ENCODE results near the gene CRELD1.

Gene CRELD1

DNA sequence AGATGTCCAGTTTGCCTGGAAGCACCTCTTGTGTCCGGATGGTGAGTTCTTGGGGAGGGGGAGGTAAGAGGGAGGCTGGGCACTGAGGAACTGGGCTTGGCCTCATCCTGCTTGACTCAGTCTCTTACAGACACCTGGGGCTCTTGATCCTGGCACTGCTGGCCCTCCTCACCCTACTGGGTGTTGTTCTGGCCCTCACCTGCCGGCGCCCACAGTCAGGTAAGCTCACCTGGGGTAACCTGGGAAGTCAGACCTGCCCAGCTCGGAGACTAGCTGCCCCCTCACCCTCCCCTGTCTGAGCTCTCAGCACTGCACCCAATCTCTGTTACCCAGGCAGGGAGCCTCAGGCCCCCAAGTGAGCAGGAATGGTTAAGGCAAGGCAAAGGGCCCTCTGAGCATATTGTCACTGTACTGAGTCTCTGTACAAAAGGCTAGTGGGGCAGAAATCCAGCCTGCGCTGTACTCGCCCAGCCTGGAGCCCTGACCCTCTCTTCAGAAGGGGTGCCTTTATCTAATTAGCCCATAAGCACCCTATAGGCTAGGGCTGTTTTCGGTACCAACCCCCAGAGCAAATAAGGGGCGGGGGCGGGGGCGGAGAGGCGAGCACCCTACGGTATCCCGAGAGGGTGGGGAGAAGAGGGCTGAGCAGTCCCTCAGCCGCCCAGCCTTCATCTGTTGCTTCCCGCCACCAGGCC lies 18.9 kb upstream of the CRELD1 start:
- peaks cover 20% of the 10 kb centered on the region for H3K4me1 Mint-ChIP-seq
- no peak overlapping the region for H3K4me3 Mint-ChIP-seq
- no peaks in the 10 kb centered on the region for H3K36me3 Mint-ChIP-seq (ENCODE audit: low read depth)
- peaks cover 5% of the 10 kb centered on the region for H3K27me3 Mint-ChIP-seq
- H3K27ac Mint-ChIP-seq, result no peak overlapping the region
- ATAC-seq, result no peak
- no peaks in the 10 kb centered on the region for H3K9me3 Mint-ChIP-seq
- DNase-seq, result no peak

DNA sequence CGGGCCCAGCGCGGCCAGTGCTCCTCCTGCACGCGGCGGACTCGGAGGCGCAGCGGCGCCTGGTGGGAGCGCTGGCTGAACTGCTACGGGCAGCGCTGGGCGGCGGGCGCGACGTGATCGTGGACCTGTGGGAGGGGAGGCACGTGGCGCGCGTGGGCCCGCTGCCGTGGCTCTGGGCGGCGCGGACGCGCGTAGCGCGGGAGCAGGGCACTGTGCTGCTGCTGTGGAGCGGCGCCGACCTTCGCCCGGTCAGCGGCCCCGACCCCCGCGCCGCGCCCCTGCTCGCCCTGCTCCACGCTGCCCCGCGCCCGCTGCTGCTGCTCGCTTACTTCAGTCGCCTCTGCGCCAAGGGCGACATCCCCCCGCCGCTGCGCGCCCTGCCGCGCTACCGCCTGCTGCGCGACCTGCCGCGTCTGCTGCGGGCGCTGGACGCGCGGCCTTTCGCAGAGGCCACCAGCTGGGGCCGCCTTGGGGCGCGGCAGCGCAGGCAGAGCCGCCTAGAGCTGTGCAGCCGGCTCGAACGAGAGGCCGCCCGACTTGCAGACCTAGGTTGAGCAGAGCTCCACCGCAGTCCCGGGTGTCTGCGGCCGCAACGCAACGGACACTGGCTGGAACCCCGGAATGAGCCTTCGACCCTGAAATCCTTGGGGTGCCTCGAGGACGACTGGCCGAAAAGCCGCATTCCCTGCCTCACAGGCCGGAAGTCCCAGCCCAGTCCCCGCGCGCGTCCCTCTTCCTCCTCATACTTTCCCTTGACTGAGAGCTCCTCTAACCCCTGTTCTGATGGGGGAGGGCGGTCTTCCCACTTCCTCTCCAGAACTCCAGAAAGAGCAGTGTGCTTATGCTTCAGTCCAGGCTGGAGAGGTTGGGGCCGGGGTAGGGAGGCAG lies 18.1 kb upstream of the CRELD1 start:
- no peaks in the 10 kb centered on the region for H3K36me3 Mint-ChIP-seq (ENCODE audit: low read depth)
- H3K4me1 Mint-ChIP-seq, result peaks cover 19% of the 10 kb centered on the region
- H3K9me3 Mint-ChIP-seq, result no peaks in the 10 kb centered on the region
- peak overlapping the region; percentile 68 for H3K4me3 Mint-ChIP-seq
- DNase-seq, result peak; percentile 47
- peak overlapping the region; percentile 59 for H3K27ac Mint-ChIP-seq
- peaks cover 3% of the 10 kb centered on the region for H3K27me3 Mint-ChIP-seq
- ATAC-seq, result peak; percentile 55

DNA sequence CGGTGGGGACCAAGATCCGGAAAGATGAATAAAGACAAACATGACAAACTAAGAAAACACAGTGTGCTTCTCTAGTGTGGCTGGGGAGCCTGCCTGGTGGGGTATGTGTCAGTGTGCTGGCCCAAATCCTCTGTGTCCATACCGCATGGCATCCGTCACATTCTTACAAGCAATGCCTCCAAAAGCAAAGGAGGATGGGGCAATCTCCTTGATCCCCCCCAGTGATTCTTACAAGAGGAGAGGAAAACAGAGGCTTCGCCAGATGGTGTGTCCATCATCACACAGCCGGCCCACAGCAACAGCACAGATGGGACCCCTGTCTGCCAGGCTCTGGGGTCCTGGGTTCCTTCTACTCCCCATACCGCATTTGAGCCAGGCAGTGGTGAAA lies 17.3 kb upstream of the CRELD1 start:
- DNase-seq (no peak), ATAC-seq (no peak)
- Mint-ChIP-seq H3K4me1 (peaks cover 19% of the 10 kb centered on the region), H3K36me3 (ENCODE audit: low read depth) (no peaks in the 10 kb centered on the region), H3K27me3 (peaks cover 3% of the 10 kb centered on the region), H3K27ac (peak overlapping the region; percentile 18), H3K9me3 (no peaks in the 10 kb centered on the region), H3K4me3 (peak overlapping the region; percentile 38)

DNA sequence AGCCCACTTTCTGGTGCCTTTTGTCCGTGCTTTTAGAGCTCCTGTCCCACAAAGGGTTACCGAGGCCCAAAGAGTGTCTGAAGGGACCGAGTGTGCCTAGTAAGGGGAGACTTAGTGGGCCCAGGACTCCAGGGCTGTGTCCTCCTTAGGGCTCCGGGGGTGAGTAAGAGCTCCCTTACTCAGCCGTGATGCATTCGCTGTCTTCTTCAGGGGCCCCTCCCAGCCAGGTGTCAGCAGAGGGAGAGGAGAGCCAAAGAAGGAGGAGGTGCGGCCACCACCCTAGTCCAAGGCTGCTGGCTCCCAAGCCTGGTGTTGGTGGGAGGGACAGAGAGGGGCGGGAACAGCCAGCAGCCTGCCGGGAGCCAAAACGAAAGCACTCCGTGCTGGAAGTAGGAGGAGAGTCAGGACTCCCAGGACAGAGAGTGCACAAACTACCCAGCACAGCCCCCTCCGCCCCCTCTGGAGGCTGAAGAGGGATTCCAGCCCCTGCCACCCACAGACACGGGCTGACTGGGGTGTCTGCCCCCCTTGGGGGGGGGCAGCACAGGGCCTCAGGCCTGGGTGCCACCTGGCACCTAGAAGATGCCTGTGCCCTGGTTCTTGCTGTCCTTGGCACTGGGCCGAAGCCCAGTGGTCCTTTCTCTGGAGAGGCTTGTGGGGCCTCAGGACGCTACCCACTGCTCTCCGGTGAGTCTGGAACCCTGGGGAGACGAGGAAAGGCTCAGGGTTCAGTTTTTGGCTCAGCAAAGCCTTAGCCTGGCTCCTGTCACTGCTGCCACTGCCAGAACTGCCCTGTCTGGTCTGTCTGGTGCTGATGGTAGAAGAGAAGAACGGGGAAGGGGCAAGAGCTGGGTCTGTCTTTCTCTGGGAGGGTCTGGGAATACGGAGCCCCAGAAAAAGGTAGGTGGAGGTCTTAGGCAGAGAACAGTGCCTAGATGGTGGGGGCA lies 16.6 kb upstream of the CRELD1 start, which contains the start of gene IL17RC:
TSS of gene IL17RC (plus strand) at position 365 of the 947 bp plus-strand sequence. CDS start at position 583, 218 bp downstream.
- Mint-ChIP-seq H3K27me3 (peaks cover 3% of the 10 kb centered on the region), H3K4me3 (peak within 1 kb of the TSS; percentile 68), H3K9me3 (no peaks in the 10 kb centered on the region), H3K27ac (peak within 1 kb of the TSS; percentile 59), H3K36me3 (ENCODE audit: low read depth) (no peaks in the 10 kb centered on the region), H3K4me1 (peaks cover 18% of the 10 kb centered on the region)
- peak; percentile 53 for DNase-seq
- peak; percentile 76 for ATAC-seq

DNA sequence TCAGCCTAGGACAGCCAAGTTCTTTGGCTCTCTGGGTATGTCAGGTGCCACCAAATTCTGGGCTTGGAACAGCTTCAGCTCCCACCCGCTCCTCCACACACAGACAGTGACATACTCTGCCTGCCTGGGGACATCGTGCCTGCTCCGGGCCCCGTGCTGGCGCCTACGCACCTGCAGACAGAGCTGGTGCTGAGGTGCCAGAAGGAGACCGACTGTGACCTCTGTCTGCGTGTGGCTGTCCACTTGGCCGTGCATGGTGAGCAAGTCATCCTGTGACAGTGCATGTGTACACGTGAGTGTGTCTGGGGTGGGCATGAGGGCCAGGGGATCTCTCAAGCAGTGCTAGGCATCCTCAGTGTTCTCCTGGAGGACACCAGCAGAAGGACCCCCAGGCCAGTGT lies 15.8 kb upstream of the CRELD1 start:
- H3K4me3 Mint-ChIP-seq, result no peak overlapping the region
- DNase-seq (no peak), ATAC-seq (no peak)
- peaks cover 12% of the 10 kb centered on the region for H3K4me1 Mint-ChIP-seq
- H3K9me3 Mint-ChIP-seq, result no peaks in the 10 kb centered on the region
- H3K27me3 Mint-ChIP-seq, result peaks cover 3% of the 10 kb centered on the region
- no peak overlapping the region for H3K27ac Mint-ChIP-seq
- H3K36me3 Mint-ChIP-seq (ENCODE audit: low read depth), result no peaks in the 10 kb centered on the region

DNA sequence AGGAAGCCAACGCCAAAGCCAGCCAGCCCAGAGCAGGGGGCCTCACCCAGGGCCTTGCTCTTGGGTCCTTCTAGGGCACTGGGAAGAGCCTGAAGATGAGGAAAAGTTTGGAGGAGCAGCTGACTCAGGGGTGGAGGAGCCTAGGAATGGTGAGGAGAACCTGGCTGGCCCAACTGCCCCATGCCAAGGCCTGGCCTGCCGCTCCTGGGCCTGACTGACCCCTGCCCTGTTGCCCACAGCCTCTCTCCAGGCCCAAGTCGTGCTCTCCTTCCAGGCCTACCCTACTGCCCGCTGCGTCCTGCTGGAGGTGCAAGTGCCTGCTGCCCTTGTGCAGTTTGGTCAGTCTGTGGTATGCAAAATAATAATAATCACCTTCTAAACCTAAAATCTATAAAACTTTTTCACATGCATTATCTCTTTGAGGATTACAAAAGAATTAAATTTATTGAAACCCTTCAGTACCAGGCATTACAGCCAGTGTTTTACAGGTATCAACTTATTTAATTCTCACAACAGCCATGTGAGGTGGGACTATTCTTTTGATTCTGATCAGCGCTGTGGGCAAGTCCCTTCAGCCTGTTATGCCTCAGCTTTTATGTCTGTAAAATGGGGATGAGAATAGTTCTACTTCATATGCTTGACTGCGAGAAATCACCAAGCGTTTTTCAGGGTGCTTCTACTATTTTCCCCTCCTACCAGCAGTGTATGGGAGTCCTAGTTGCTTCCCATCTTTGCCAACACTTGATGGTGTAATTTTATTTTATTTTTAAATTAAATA lies 15.2 kb upstream of the CRELD1 start:
- DNase-seq (no peak), ATAC-seq (no peak)
- Mint-ChIP-seq H3K4me3 (no peak overlapping the region), H3K36me3 (ENCODE audit: low read depth) (no peaks in the 10 kb centered on the region), H3K27me3 (peaks cover 2% of the 10 kb centered on the region), H3K4me1 (peaks cover 12% of the 10 kb centered on the region), H3K9me3 (no peaks in the 10 kb centered on the region), H3K27ac (no peak overlapping the region)

DNA sequence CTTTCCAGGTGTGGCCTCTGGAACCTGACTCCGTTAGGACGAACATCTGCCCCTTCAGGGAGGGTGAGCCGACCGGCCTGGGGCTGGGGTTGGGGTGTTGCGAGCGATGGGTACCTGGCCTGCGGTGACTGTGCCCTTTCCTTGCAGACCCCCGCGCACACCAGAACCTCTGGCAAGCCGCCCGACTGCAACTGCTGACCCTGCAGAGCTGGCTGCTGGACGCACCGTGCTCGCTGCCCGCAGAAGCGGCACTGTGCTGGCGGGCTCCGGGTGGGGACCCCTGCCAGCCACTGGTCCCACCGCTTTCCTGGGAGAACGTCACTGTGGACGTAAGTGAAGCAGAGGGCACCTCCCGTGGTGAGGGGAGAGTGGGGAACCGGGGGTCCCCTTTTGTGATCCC lies 5.5 kb upstream of the CRELD1 start:
- peaks cover 2% of the 10 kb centered on the region for H3K27me3 Mint-ChIP-seq
- H3K27ac Mint-ChIP-seq, result no peak overlapping the region
- peaks cover 12% of the 10 kb centered on the region for H3K4me1 Mint-ChIP-seq
- no peaks in the 10 kb centered on the region for H3K36me3 Mint-ChIP-seq (ENCODE audit: low read depth)
- DNase-seq, result no peak
- H3K4me3 Mint-ChIP-seq, result no peak overlapping the region
- no peaks in the 10 kb centered on the region for H3K9me3 Mint-ChIP-seq
- no peak for ATAC-seq

DNA sequence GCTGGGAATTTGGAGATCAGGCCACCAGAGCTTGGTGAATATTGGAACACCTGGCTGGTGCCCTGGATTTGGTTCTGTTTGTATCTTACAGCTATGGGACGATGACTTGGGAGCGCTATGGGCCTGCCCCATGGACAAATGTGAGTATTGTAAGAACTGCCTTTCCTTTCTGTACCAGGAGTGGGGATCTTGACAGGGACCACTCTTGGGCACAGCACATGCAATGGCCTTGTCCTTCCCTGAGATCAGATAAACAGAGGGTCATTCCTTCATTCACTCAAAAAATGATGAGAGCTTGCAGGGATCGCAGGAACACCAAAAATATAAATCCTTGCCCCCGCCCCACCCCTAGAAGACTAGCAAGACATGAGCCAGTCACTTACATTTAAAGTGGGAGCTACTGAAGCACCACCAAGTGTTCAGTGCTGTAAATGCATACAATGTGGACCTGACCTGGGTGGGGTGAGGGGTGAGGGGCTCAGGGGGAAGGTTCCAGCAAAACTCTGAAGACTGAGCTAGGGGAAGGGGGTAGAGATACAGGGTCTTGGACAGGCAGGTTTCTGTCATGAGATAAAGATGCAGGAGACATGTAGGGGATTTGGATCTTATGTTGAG lies 2.7 kb upstream of the CRELD1 start:
- DNase-seq (no peak), ATAC-seq (no peak)
- Mint-ChIP-seq H3K36me3 (ENCODE audit: low read depth) (peaks cover 7% of the 10 kb centered on the region), H3K4me3 (no peak overlapping the region), H3K27ac (no peak overlapping the region), H3K27me3 (no peaks in the 10 kb centered on the region), H3K4me1 (peaks cover 35% of the 10 kb centered on the region), H3K9me3 (no peaks in the 10 kb centered on the region)

DNA sequence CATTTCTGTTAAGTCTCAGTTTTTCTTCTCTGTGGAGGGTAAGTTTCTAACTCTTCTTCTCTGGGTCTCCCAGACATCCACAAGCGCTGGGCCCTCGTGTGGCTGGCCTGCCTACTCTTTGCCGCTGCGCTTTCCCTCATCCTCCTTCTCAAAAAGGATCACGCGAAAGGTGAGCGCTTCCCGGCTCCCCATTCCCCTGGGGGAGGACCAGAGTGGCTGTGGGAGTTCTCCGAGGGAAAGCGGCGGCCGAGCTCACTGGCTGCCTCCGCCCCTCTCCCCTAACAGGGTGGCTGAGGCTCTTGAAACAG lies 1.1 kb upstream of the CRELD1 start:
- Mint-ChIP-seq H3K36me3 (ENCODE audit: low read depth) (peaks cover 7% of the 10 kb centered on the region), H3K4me1 (peaks cover 35% of the 10 kb centered on the region), H3K27me3 (no peaks in the 10 kb centered on the region), H3K9me3 (no peaks in the 10 kb centered on the region), H3K27ac (peak overlapping the region; percentile 91), H3K4me3 (peak overlapping the region; percentile 89)
- DNase-seq (no peak), ATAC-seq (no peak)

DNA sequence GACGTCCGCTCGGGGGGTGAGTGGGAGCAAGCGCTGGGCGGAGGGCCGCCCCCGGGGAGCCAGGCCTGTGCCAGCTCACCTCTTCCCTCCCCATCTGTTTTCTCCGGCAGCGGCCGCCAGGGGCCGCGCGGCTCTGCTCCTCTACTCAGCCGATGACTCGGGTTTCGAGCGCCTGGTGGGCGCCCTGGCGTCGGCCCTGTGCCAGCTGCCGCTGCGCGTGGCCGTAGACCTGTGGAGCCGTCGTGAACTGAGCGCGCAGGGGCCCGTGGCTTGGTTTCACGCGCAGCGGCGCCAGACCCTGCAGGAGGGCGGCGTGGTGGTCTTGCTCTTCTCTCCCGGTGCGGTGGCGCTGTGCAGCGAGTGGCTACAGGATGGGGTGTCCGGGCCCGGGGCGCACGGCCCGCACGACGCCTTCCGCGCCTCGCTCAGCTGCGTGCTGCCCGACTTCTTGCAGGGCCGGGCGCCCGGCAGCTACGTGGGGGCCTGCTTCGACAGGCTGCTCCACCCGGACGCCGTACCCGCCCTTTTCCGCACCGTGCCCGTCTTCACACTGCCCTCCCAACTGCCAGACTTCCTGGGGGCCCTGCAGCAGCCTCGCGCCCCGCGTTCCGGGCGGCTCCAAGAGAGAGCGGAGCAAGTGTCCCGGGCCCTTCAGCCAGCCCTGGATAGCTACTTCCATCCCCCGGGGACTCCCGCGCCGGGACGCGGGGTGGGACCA lies 632 bp upstream of the CRELD1 start:
- peak overlapping the region; percentile 91 for H3K27ac Mint-ChIP-seq
- DNase-seq (peak; percentile 90), ATAC-seq (peak; percentile 88)
- H3K9me3 Mint-ChIP-seq, result no peaks in the 10 kb centered on the region
- peaks cover 7% of the 10 kb centered on the region for H3K36me3 Mint-ChIP-seq (ENCODE audit: low read depth)
- peaks cover 35% of the 10 kb centered on the region for H3K4me1 Mint-ChIP-seq
- H3K27me3 Mint-ChIP-seq, result no peaks in the 10 kb centered on the region
- peak overlapping the region; percentile 89 for H3K4me3 Mint-ChIP-seq

DNA sequence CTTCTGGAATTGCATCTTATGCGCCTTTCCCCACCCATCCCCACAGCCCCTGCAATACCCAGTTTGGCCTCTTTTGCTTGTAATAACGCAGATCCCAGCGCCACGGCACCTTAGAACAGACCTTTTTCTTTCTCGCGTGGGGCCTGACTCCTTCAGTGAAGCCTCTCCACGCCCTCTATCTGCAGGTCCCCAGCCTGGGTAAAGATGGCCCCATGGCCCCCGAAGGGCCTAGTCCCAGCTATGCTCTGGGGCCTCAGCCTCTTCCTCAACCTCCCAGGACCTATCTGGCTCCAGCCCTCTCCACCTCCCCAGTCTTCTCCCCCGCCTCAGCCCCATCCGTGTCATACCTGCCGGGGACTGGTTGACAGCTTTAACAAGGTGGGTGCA lies 594 bp downstream of the CRELD1 start:
- H3K36me3 Mint-ChIP-seq (ENCODE audit: low read depth), result peaks cover 7% of the 10 kb centered on the region
- ATAC-seq (no peak), DNase-seq (no peak)
- H3K4me1 Mint-ChIP-seq, result peaks cover 35% of the 10 kb centered on the region
- peak overlapping the region; percentile 91 for H3K27ac Mint-ChIP-seq
- peak overlapping the region; percentile 89 for H3K4me3 Mint-ChIP-seq
- H3K9me3 Mint-ChIP-seq, result no peaks in the 10 kb centered on the region
- H3K27me3 Mint-ChIP-seq, result no peaks in the 10 kb centered on the region

DNA sequence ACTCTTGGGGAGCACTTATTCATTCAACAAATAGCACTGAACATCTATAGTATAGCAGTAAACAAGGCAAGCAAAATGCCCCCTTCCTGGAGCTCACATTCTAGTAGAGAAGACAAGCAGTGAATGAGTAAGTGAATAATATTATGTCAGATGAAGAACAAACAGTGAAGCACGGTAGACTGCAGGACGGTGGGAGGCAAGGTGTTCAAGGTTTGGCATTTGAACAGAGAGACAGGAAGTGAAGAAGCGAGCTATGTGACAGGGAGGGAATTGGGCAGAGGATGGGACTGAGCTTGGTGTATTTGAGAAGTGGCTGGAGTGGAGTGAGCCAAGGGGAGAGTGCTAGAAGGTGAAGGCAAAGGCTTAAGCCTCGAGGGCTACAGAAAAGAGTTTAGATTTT lies 1.4 kb downstream of the CRELD1 start:
- peak overlapping the region; percentile 48 for H3K27ac Mint-ChIP-seq
- no peaks in the 10 kb centered on the region for H3K9me3 Mint-ChIP-seq
- no peaks in the 10 kb centered on the region for H3K27me3 Mint-ChIP-seq
- H3K4me3 Mint-ChIP-seq, result peak overlapping the region; percentile 89
- H3K4me1 Mint-ChIP-seq, result peaks cover 35% of the 10 kb centered on the region
- peaks cover 7% of the 10 kb centered on the region for H3K36me3 Mint-ChIP-seq (ENCODE audit: low read depth)
- ATAC-seq (no peak), DNase-seq (no peak)

DNA sequence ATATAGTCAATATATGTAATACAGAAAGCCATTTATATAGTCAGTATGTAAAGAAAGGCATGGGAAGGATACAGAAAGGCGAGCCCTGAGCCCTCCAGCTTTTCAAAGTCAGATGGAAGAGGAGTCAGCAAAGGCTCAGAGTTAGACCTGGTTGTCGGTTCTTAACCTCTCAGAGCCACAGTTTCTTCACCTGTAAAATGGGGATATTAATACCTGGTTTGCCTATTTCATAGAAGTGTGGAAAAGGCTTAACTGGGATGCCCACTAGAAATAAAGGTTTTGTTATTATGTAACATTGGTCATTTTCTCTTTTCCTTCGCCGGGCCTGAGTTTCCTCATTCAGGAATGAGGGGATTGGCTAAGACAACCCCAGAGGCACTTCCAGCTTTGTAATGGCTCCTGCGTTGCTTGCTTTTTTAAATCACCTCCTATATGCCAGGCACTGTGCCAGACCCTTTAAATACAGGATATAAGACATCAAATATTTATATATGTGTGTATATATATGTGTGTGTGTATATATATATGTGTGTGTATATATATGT lies 2.4 kb downstream of the CRELD1 start:
- DNase-seq (no peak), ATAC-seq (no peak)
- Mint-ChIP-seq H3K36me3 (ENCODE audit: low read depth) (peaks cover 7% of the 10 kb centered on the region), H3K27ac (peak overlapping the region; percentile 37), H3K27me3 (no peaks in the 10 kb centered on the region), H3K4me1 (peaks cover 35% of the 10 kb centered on the region), H3K9me3 (no peaks in the 10 kb centered on the region), H3K4me3 (no peak overlapping the region)

All from activated naive CD8-positive, alpha-beta T cell treated with anti-CD3 and anti-CD28 coated beads, Interleukin-2, amount 50 U/mL, for 24 hours (primary cell).